ENCODE results near the gene ATP5F1D.
A peak's percentile ranks its signal among the peaks of the same experiment; 100 is the strongest.

ATP5F1D gene

GRCh38 chr19:1267477-1268225 lies 26.1 kb downstream of the ATP5F1D start:
- no peak for DNase-seq (ENCODE audit: low read depth)
- TF ChIP-seq CTCF (IDR thresholded peaks at IDR 0.05; ENCODE audit: low read depth, low read length) (no peak), MYC (IDR thresholded peaks at IDR 0.05; ENCODE audit: low read depth, low read length) (no peak), MAX (IDR thresholded peaks at IDR 0.05; ENCODE audit: low read depth, low read length) (no peak), POLR2A (IDR thresholded peaks at IDR 0.05; ENCODE audit: extremely low read depth, insufficient read length) (no peak)
- H3K4me3 ChIP-seq (ENCODE audit: low read depth, low read length), result no peak overlapping the region

GRCh38 chr19:1268226-1269064 lies 26.9 kb downstream of the ATP5F1D start:
- H3K4me3 ChIP-seq (ENCODE audit: low read depth, low read length), result no peak overlapping the region
- no peak for DNase-seq (ENCODE audit: low read depth)
- no peak for TF ChIP-seq POLR2A (IDR thresholded peaks at IDR 0.05; ENCODE audit: extremely low read depth, insufficient read length)
- TF ChIP-seq MAX (IDR thresholded peaks at IDR 0.05; ENCODE audit: low read depth, low read length), result no peak
- TF ChIP-seq CTCF (IDR thresholded peaks at IDR 0.05; ENCODE audit: low read depth, low read length), result no peak
- no peak for TF ChIP-seq MYC (IDR thresholded peaks at IDR 0.05; ENCODE audit: low read depth, low read length)

- peak within 1 kb of the TSS; percentile 95 for H3K4me3 ChIP-seq (ENCODE audit: low read depth, low read length)
- DNase-seq (ENCODE audit: low read depth), result peak; percentile 96
- peak; percentile 97 for TF ChIP-seq POLR2A (IDR thresholded peaks at IDR 0.05; ENCODE audit: extremely low read depth, insufficient read length)
- TF ChIP-seq CTCF (IDR thresholded peaks at IDR 0.05; ENCODE audit: low read depth, low read length), result no peak
- TF ChIP-seq MAX (IDR thresholded peaks at IDR 0.05; ENCODE audit: low read depth, low read length), result no peak
These were observed 27.5 kb downstream of the ATP5F1D start, which contains the start of gene CIRBP for GRCh38 chr19:1269065-1269477. CIRBP (plus strand) TSS chr19:1269332; CDS start chr19:1270934, 1,602 bp downstream.

- peak overlapping the region; percentile 95 for H3K4me3 ChIP-seq (ENCODE audit: low read depth, low read length)
- DNase-seq (ENCODE audit: low read depth), result peak; percentile 77
- TF ChIP-seq POLR2A (IDR thresholded peaks at IDR 0.05; ENCODE audit: extremely low read depth, insufficient read length) (no peak), CTCF (IDR thresholded peaks at IDR 0.05; ENCODE audit: low read depth, low read length) (no peak), MAX (IDR thresholded peaks at IDR 0.05; ENCODE audit: low read depth, low read length) (peak; percentile 95), MYC (IDR thresholded peaks at IDR 0.05; ENCODE audit: low read depth, low read length) (peak; percentile 88)
These were observed 28.1 kb downstream of the ATP5F1D start for GRCh38 chr19:1269478-1270212.

- DNase-seq (ENCODE audit: low read depth), result no peak
- TF ChIP-seq POLR2A (IDR thresholded peaks at IDR 0.05; ENCODE audit: extremely low read depth, insufficient read length), result no peak
- no peak for TF ChIP-seq MAX (IDR thresholded peaks at IDR 0.05; ENCODE audit: low read depth, low read length)
- TF ChIP-seq MYC (IDR thresholded peaks at IDR 0.05; ENCODE audit: low read depth, low read length), result no peak
- no peak for TF ChIP-seq CTCF (IDR thresholded peaks at IDR 0.05; ENCODE audit: low read depth, low read length)
- H3K4me3 ChIP-seq (ENCODE audit: low read depth, low read length), result peak overlapping the region; percentile 95
These were observed 28.8 kb downstream of the ATP5F1D start for GRCh38 chr19:1270213-1270853.

Data from NB4 (cell line).